ENCODE measurements around the gene ZNF407. TPM values are rescaled to one million over a fixed set of nuclear protein-coding genes. Genes with fewer than 3 reads are reported as not detected.

The ZNF407 gene
- total RNA-seq, 1 donor from 2014 or later = 10.6 TPM

DNA sequence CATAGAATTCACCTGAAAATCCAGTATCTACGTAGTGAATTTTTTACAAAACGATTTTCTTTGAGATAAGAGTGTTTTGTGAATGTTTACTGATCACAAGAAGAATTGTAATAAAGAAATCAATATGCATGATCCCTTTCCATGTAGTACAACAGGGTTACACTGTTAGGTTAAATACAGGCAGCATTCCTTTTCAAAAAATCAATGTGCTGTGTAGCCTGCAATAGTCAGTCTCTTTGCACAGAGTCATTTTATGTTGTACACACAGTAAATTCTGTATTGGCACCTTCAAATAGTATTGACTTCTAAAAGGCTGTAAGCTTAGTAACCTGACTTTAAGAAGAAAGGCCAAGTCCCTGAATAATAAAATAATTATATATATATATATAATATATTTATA lies 63.3 kb downstream of the ZNF407 start:
- no peak for TF ChIP-seq CTCF (IDR thresholded peaks at IDR 0.05; ENCODE audit: borderline replicate concordance)
- no peak overlapping the region for H3K27ac ChIP-seq (replicated peaks)
- peaks cover 17% of the 10 kb centered on the region for H3K36me3 ChIP-seq
- DNase-seq = no peak
- peaks cover 3% of the 10 kb centered on the region for H3K4me1 ChIP-seq
- no peaks in the 10 kb centered on the region for H3K9me3 ChIP-seq (replicated peaks)
- H3K4me3 ChIP-seq = no peak overlapping the region
- H3K27me3 ChIP-seq (ENCODE audit: low read depth) = no peaks in the 10 kb centered on the region
- intact Hi-C loops (cut with micrococcal nuclease) = no loop called here

DNA sequence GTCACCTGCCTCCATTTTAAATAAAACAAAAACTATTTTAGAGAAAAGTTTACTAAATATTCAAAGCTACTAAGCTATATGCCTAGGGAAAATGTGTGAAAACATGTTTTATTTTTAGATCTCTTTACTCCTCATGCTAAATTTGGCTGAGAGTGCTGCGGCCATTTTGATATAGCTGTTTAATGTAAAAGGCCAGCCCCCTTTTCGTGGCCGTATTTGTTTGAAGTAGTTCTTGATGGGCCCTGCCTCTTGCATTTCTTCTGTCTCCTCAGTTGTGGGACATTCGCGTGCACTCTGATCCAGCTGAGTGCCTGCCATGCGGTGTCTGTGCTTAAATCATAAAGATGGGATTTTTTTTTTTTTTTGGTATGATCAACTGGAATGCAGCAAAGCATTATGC lies 64.0 kb downstream of the ZNF407 start:
- Histone ChIP-seq H3K9me3 (replicated peaks) (no peaks in the 10 kb centered on the region), H3K27ac (replicated peaks) (no peak overlapping the region), H3K4me3 (no peak overlapping the region), H3K4me1 (peaks cover 3% of the 10 kb centered on the region), H3K27me3 (ENCODE audit: low read depth) (no peaks in the 10 kb centered on the region), H3K36me3 (peaks cover 17% of the 10 kb centered on the region)
- intact Hi-C loops (cut with micrococcal nuclease) = no loop called here
- no peak for DNase-seq
- no peak for TF ChIP-seq CTCF (IDR thresholded peaks at IDR 0.05; ENCODE audit: borderline replicate concordance)

DNA sequence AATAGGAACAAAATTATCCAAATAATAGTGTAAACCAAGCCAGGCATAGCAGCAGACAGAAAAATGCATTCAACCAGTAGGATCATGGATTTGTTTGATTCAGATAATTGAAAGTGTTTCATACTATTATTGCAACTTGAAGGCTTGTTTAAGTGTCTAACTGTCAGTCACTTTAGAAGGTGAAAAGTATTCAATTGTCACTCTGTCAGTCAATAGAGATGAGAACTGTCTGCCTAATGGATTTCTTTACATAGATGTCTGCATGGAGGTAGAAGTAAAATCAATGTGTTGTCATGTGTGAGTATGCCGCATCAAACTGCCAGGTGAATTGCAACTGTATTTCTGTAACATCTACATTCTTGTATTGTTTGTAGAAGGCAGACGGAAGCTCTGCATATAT lies 65.0 kb downstream of the ZNF407 start:
- Histone ChIP-seq H3K27me3 (ENCODE audit: low read depth) (no peaks in the 10 kb centered on the region), H3K9me3 (replicated peaks) (no peaks in the 10 kb centered on the region), H3K27ac (replicated peaks) (no peak overlapping the region), H3K4me1 (peaks cover 3% of the 10 kb centered on the region), H3K4me3 (no peak overlapping the region), H3K36me3 (peaks cover 17% of the 10 kb centered on the region)
- intact Hi-C loops (cut with micrococcal nuclease) = no loop called here
- DNase-seq = no peak
- no peak for TF ChIP-seq CTCF (IDR thresholded peaks at IDR 0.05; ENCODE audit: borderline replicate concordance)

DNA sequence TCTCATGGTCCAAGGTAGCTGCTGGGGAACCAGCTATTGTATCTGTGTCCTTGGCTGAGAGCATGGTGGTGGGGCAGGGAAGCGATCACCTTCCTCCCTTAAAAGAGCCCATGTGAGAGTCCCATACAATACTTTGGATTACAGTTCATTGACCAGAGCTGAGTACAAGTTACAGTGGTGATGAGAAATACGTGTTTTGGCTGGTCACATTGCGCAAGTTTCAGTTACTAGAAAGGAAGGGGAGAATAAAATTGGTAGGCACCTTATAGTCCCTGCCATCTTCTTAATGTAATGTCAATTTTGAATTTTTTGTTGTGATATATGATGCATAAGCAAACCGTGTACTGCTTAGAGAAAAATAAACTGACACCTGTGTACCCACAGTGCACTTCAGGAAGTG lies 67.7 kb downstream of the ZNF407 start:
- Histone ChIP-seq H3K4me3 (no peak overlapping the region), H3K36me3 (peaks cover 22% of the 10 kb centered on the region), H3K27ac (replicated peaks) (no peak overlapping the region), H3K4me1 (peaks cover 3% of the 10 kb centered on the region), H3K9me3 (replicated peaks) (no peaks in the 10 kb centered on the region), H3K27me3 (ENCODE audit: low read depth) (no peaks in the 10 kb centered on the region)
- intact Hi-C loops (cut with micrococcal nuclease) = no loop called here
- no peak for TF ChIP-seq CTCF (IDR thresholded peaks at IDR 0.05; ENCODE audit: borderline replicate concordance)
- no peak for DNase-seq

DNA sequence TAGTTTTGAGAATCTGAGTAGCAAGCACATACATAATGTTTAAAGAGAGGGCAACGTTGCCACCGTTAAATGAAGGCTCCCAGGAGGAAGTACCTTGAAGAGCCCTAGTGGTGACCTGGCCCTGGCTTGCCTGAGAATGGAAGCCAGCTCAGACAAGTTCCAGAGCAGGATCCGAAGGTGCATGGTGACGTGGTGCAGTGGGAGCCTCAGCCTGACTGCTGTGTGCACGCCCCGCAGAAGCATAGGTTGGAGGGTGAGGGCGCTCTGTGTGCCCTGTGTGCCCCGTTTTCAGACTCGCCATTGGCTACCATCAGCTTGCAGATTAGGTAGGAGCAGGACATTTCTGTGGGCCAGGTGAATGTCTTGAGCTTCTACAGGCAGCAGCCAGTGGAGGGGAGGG lies 68.2 kb downstream of the ZNF407 start:
- no peak for DNase-seq
- no peak overlapping the region for H3K4me3 ChIP-seq
- H3K36me3 ChIP-seq = peaks cover 22% of the 10 kb centered on the region
- H3K4me1 ChIP-seq = peaks cover 3% of the 10 kb centered on the region
- H3K27ac ChIP-seq (replicated peaks) = no peak overlapping the region
- H3K27me3 ChIP-seq (ENCODE audit: low read depth) = no peaks in the 10 kb centered on the region
- intact Hi-C loops (cut with micrococcal nuclease) = no loop called here
- no peaks in the 10 kb centered on the region for H3K9me3 ChIP-seq (replicated peaks)
- no peak for TF ChIP-seq CTCF (IDR thresholded peaks at IDR 0.05; ENCODE audit: borderline replicate concordance)
